Activated CD4-positive, alpha-beta T cell treated with anti-CD3 and anti-CD28 coated beads, Interleukin-2, amount 10 ng/mL, durations not matched to agents 24 days and 14 days (primary cell): Measurements from ENCODE around the gene PTPRA. TPM values are rescaled to one million over a fixed set of nuclear protein-coding genes. Genes with fewer than 3 reads are reported as not detected.
"Not testable (repeated sequence)": the region's sequence is repeated elsewhere in the genome, so short reads cannot be mapped to it uniquely, and the experiment has no call there.

Source experiments
- DNase-seq: peaks from one replicate; pipeline ENCODE4 v3.0.0; 2022
- H3K27ac Mint-ChIP-seq: one replicate; pipeline ENCODE4 v1.8.0; 2022; ENCODE audit warnings: mild to moderate bottlenecking, mixed read lengths
- H3K27me3 Mint-ChIP-seq: one replicate; pipeline ENCODE4 v1.8.0; 2022; ENCODE audit warnings: mixed read lengths
- H3K36me3 Mint-ChIP-seq: one replicate; pipeline ENCODE4 v1.8.0; 2022; ENCODE audit warnings: low read depth, mild to moderate bottlenecking, mixed read lengths
- H3K4me1 Mint-ChIP-seq: one replicate; pipeline ENCODE4 v1.8.0; 2021; ENCODE audit warnings: mixed read lengths
- H3K4me3 Mint-ChIP-seq: one replicate; pipeline ENCODE4 v1.8.0; 2022; ENCODE audit warnings: mild to moderate bottlenecking, moderate library complexity, mixed read lengths
- H3K9me3 Mint-ChIP-seq: one replicate; pipeline ENCODE4 v1.8.0; 2021; ENCODE audit warnings: mixed read lengths
- intact Hi-C: fragments of 100-400 bp; cut with micrococcal nuclease; formaldehyde crosslinking; loops from one replicate; pipeline ENCODE4 v1.15.1; 2023
- total RNA-seq: library from RNA; stranded (reverse); gene quantifications from 2 replicates; pipeline ENCODE4 v1.2.3, GENCODE V29; 2022

Gene PTPRA
- total RNA-seq, 1 donor from 2014 or later = 71.5 TPM

- intact Hi-C loops = loop anchor here (1.0 to 10.0 kb wide), 3 partner anchors 58 to 292 kb away; partner anchors contain the start of genes EBF4 and PTPRA
- Mint-ChIP-seq H3K4me3 (peak overlapping the region; percentile 68), H3K27ac (no peak overlapping the region), H3K4me1 (peaks cover 40% of the 10 kb centered on the region), H3K36me3 (peaks cover 51% of the 10 kb centered on the region), H3K27me3 (no peaks in the 10 kb centered on the region), H3K9me3 (peaks cover 4% of the 10 kb centered on the region)
- DNase-seq = peak; percentile 79
Measured at GRCh38 chr20:2986466-2986865, 113.2 kb downstream of the PTPRA start.

DNA sequence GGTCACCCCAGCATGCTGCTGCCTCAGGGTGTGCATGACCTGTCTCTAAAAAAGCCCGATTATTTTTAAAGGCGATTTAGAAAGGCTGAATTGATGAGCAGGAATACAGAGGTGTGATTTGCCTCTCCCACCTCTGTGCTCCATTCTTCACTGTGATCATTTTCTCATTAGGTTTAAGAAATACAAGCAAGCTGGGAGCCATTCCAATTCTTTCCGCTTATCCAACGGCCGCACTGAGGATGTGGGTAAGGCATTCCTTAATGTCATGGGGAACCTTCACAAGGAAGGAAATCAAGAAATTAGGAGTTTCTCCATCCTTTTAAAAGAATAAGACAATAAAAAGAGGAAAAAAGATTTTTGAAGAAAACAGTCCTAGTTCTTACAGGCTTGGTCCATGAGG lies 114.6 kb downstream of the PTPRA start:
- no peaks in the 10 kb centered on the region for H3K27me3 Mint-ChIP-seq
- H3K9me3 Mint-ChIP-seq = peaks cover 4% of the 10 kb centered on the region
- no peak overlapping the region for H3K4me3 Mint-ChIP-seq
- peaks cover 40% of the 10 kb centered on the region for H3K4me1 Mint-ChIP-seq
- intact Hi-C loops = loop anchor here (2.0 to 10.0 kb wide), 2 partner anchors 57 to 293 kb away; partner anchors contain the start of gene EBF4
- peak overlapping the region; percentile 36 for H3K27ac Mint-ChIP-seq
- H3K36me3 Mint-ChIP-seq = peaks cover 60% of the 10 kb centered on the region
- DNase-seq = no peak

GRCh38 chr20:2991532-2991931 lies 118.3 kb downstream of the PTPRA start:
- Mint-ChIP-seq H3K4me1 (peaks cover 36% of the 10 kb centered on the region), H3K9me3 (no peaks in the 10 kb centered on the region), H3K4me3 (no peak overlapping the region), H3K27ac (no peak overlapping the region), H3K27me3 (no peaks in the 10 kb centered on the region), H3K36me3 (peaks cover 77% of the 10 kb centered on the region)
- intact Hi-C loops = no loop called here
- no peak for DNase-seq

DNA sequence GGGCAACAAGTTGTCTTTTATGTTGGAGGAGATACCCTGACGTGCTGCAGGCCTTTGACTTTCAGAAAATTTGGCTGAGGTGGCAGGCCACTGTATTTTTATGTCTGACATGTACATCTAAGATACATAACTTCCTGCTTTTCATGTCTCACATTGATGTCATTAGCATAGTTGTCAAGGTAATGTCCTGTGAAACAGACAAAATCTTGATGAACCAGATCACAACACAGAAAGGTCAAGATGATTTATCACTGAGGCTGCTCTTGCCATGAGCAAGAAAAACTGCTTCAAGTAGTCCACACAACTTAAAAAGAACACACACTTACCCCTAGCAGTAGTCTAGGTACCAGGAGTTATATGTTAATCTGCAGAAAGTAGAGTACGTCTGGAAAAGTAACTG lies 120.0 kb downstream of the PTPRA start:
- H3K9me3 Mint-ChIP-seq = no peaks in the 10 kb centered on the region
- DNase-seq = no peak
- intact Hi-C loops = no loop called here
- peak overlapping the region; percentile 46 for H3K27ac Mint-ChIP-seq
- peaks cover 66% of the 10 kb centered on the region for H3K36me3 Mint-ChIP-seq
- peaks cover 23% of the 10 kb centered on the region for H3K4me1 Mint-ChIP-seq
- H3K27me3 Mint-ChIP-seq = no peaks in the 10 kb centered on the region
- H3K4me3 Mint-ChIP-seq = no peak overlapping the region

DNA sequence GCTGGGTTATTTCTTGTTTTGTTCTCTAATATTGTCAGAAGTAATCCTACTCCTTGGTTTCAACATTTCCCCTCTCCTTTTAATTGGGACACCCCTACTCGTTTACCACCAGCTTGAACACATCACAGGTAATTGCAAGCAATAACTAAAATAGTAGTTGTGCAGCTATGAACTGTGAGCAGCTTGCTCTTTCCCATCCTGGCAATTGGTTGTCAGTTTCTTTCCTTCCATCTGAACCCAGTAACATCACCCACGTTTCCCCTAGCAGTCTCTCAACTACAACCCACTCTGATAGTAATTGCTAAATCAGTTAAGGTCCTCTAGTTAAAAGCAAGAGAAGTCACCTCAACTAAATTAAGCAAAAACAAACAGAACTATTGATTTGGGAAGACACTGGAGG lies 122.5 kb downstream of the PTPRA start:
- intact Hi-C loops = no loop called here
- Mint-ChIP-seq H3K36me3 (peaks cover 48% of the 10 kb centered on the region), H3K4me3 (no peak overlapping the region), H3K27ac (no peak overlapping the region), H3K9me3 (no peaks in the 10 kb centered on the region), H3K27me3 (no peaks in the 10 kb centered on the region), H3K4me1 (peaks cover 4% of the 10 kb centered on the region)
- DNase-seq = no peak

DNA sequence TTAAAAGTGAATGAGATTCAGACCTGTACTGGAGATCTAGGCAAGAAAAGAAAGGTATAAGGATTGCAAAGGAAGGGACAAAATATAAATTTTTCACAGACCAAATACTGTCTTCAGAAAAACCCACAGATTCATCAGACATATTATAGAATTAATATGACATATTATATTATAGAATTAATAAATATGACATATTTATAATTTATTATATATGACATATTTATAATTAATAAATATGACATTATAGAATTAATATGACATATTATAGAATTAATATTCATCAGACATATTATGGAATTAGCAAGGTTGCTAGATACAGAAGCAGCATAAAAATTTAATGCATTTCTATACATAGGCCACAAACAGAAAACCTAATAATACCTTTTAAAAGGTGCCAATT lies 125.4 kb downstream of the PTPRA start:
- Mint-ChIP-seq H3K36me3 (peaks cover 30% of the 10 kb centered on the region), H3K9me3 (no peaks in the 10 kb centered on the region), H3K4me1 (peaks cover 2% of the 10 kb centered on the region), H3K27ac (no peak overlapping the region), H3K27me3 (no peaks in the 10 kb centered on the region), H3K4me3 (no peak overlapping the region)
- intact Hi-C loops = no loop called here
- no peak for DNase-seq

GRCh38 chr20:3000852-3001523 lies 127.7 kb downstream of the PTPRA start:
- Mint-ChIP-seq H3K36me3 (peaks cover 30% of the 10 kb centered on the region), H3K4me1 (no peaks in the 10 kb centered on the region), H3K27ac (no peak overlapping the region), H3K27me3 (no peaks in the 10 kb centered on the region), H3K4me3 (no peak overlapping the region), H3K9me3 (no peaks in the 10 kb centered on the region)
- intact Hi-C loops = loop anchor here (1.0 to 5.0 kb wide), 3 partner anchors 149 to 314 kb away; no protein-coding TSS in a partner anchor
- DNase-seq = peak; percentile 75

- no peak overlapping the region for H3K27ac Mint-ChIP-seq
- H3K4me3 Mint-ChIP-seq = no peak overlapping the region
- DNase-seq = no peak
- no peaks in the 10 kb centered on the region for H3K9me3 Mint-ChIP-seq
- intact Hi-C loops = loop anchor here (5.0 kb wide), 2 partner anchors 251 to 316 kb away; no protein-coding TSS in a partner anchor
- peaks cover 36% of the 10 kb centered on the region for H3K36me3 Mint-ChIP-seq
- no peaks in the 10 kb centered on the region for H3K27me3 Mint-ChIP-seq
- peaks cover 3% of the 10 kb centered on the region for H3K4me1 Mint-ChIP-seq
Measured at GRCh38 chr20:3003416-3003815, 130.1 kb downstream of the PTPRA start.

- intact Hi-C loops = loop anchor here (1.0 to 5.0 kb wide), 3 partner anchors 27 to 139 kb away; partner anchors contain the start of gene PTPRA
- Mint-ChIP-seq H3K27ac (peak overlapping the region; percentile 86), H3K9me3 (no peaks in the 10 kb centered on the region), H3K4me3 (peak overlapping the region; percentile 22), H3K27me3 (no peaks in the 10 kb centered on the region), H3K36me3 (peaks cover 57% of the 10 kb centered on the region), H3K4me1 (peaks cover 50% of the 10 kb centered on the region)
- DNase-seq = peak; percentile 72
Measured at GRCh38 chr20:3010985-3011723, 137.9 kb downstream of the PTPRA start.

DNA sequence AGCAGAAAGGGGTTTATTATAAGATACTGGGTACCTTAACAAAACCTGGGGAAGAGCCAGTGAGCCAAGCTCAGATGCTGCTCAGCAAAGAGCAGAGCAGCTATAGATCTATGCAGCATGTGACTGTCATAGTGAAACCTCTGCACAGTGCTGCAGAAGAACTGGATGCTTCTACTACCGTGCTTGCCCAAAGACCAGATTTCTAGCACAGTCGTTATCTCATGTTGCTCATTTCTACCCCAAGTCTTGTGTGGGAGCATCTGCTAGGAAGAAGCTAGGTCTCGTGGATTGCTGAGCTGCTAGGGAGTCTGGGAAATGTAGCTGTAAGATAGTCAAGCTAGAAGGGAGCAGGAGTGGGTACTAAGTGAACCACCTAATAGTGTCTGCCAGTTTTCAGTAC lies 138.5 kb downstream of the PTPRA start:
- peak overlapping the region; percentile 55 for H3K4me3 Mint-ChIP-seq
- H3K27ac Mint-ChIP-seq = peak overlapping the region; percentile 86
- H3K36me3 Mint-ChIP-seq = peaks cover 59% of the 10 kb centered on the region
- H3K4me1 Mint-ChIP-seq = peaks cover 54% of the 10 kb centered on the region
- H3K9me3 Mint-ChIP-seq = no peaks in the 10 kb centered on the region
- H3K27me3 Mint-ChIP-seq = no peaks in the 10 kb centered on the region
- DNase-seq = peak; percentile 73
- intact Hi-C loops = loop anchor here (1.0 to 5.0 kb wide), 3 partner anchors 27 to 139 kb away; partner anchors contain the start of gene PTPRA

- H3K27me3 Mint-ChIP-seq = no peaks in the 10 kb centered on the region
- no peak overlapping the region for H3K4me3 Mint-ChIP-seq
- H3K9me3 Mint-ChIP-seq = no peaks in the 10 kb centered on the region
- intact Hi-C loops = loop anchor here (1.0 to 5.0 kb wide), 3 partner anchors 18 to 141 kb away; partner anchors contain the start of genes MRPS26 and PTPRA
- peaks cover 56% of the 10 kb centered on the region for H3K36me3 Mint-ChIP-seq
- no peak for DNase-seq
- H3K27ac Mint-ChIP-seq = peak overlapping the region; percentile 57
- H3K4me1 Mint-ChIP-seq = peaks cover 54% of the 10 kb centered on the region
Measured at GRCh38 chr20:3013771-3014170, 140.5 kb downstream of the PTPRA start.

GRCh38 chr20:3014179-3014578 lies 140.9 kb downstream of the PTPRA start:
- Mint-ChIP-seq H3K9me3 (no peaks in the 10 kb centered on the region), H3K27me3 (no peaks in the 10 kb centered on the region), H3K36me3 (peaks cover 51% of the 10 kb centered on the region), H3K4me3 (no peak overlapping the region), H3K4me1 (peaks cover 50% of the 10 kb centered on the region), H3K27ac (peak overlapping the region; percentile 91)
- DNase-seq = no peak
- intact Hi-C loops = loop anchor here (1.0 to 5.0 kb wide), 3 partner anchors 17 to 142 kb away; partner anchors contain the start of genes MRPS26 and PTPRA

- Mint-ChIP-seq H3K4me1 (peaks cover 47% of the 10 kb centered on the region), H3K9me3 (no peaks in the 10 kb centered on the region), H3K36me3 (peaks cover 49% of the 10 kb centered on the region), H3K27me3 (no peaks in the 10 kb centered on the region), H3K4me3 (peak overlapping the region; percentile 41), H3K27ac (peak overlapping the region; percentile 91)
- intact Hi-C loops = loop anchor here (1.0 to 5.0 kb wide), 4 partner anchors 17 to 142 kb away; partner anchors contain the start of genes MRPS26 and PTPRA
- peak; percentile 64 for DNase-seq
Measured at GRCh38 chr20:3014662-3015061, 141.4 kb downstream of the PTPRA start.

GRCh38 chr20:3015302-3015701 lies 142.0 kb downstream of the PTPRA start:
- Mint-ChIP-seq H3K27ac (peak overlapping the region; percentile 91), H3K36me3 (peaks cover 44% of the 10 kb centered on the region), H3K4me1 (peaks cover 47% of the 10 kb centered on the region), H3K4me3 (peak overlapping the region; percentile 41)
- H3K9me3 Mint-ChIP-seq, DNase-seq, H3K27me3 Mint-ChIP-seq: not testable (repeated sequence)
- intact Hi-C loops = loop anchor here (1.0 kb wide), 1 partner anchor 31 kb away; no protein-coding TSS in a partner anchor
